GM12865 (cell line): ENCODE measurements around the gene PLEKHG4.

Experiments used
- DNase-seq: peaks from one replicate; pipeline ENCODE4 v3.0.0; 2010; ENCODE audit warnings: low read depth
- H3K4me3 ChIP-seq: 2 replicates; pipeline ENCODE4 v1.5.1; 2011; ENCODE audit warnings: mild to moderate bottlenecking, low read depth, low read length, control low read depth
- CTCF ChIP-seq: IDR thresholded peaks from 2 replicates; pipeline ENCODE4 v1.5.1; 2011; ENCODE audit warnings: low read length, control low read depth, low read depth, inconsistent platforms; ENCODE audit not compliant: insufficient read depth; ENCODE audit errors: missing control alignments

The PLEKHG4 gene

GRCh38 chr16:67245674-67246080, 33.7 kb upstream of the PLEKHG4 start:
- no peak for TF ChIP-seq CTCF
- DNase-seq = no peak
- peak overlapping the region; percentile 86 for H3K4me3 ChIP-seq

GRCh38 chr16:67246081-67246755, 33.1 kb upstream of the PLEKHG4 start:
- peak overlapping the region; percentile 86 for H3K4me3 ChIP-seq
- TF ChIP-seq CTCF = peak; percentile 40
- DNase-seq = peak; percentile 87

- TF ChIP-seq CTCF = peak; percentile 5
- DNase-seq = no peak
These were observed 32.6 kb upstream of the PLEKHG4 start for GRCh38 chr16:67246756-67247191.

GRCh38 chr16:67247192-67248072, 31.9 kb upstream of the PLEKHG4 start, which contains the start of gene FHOD1:
Gene FHOD1, minus strand, starts transcription at chr16:67247481. Its CDS starts 71 bp downstream, at chr16:67247410.
- TF ChIP-seq CTCF = no peak
- peak within 1 kb of the TSS; percentile 86 for H3K4me3 ChIP-seq
- peak; percentile 98 for DNase-seq

More at GRCh38 chr16:67246756-67247191, 32.6 kb upstream of the PLEKHG4 start:
- H3K4me3 ChIP-seq = peak overlapping the region; percentile 86

GRCh38 chr16:67248073-67248400, 31.3 kb upstream of the PLEKHG4 start:
- DNase-seq = no peak
- no peak for TF ChIP-seq CTCF
- H3K4me3 ChIP-seq = peak overlapping the region; percentile 86

GRCh38 chr16:67248401-67249177, 30.7 kb upstream of the PLEKHG4 start, which contains the start of gene SLC9A5:
Gene SLC9A5, plus strand, starts transcription at chr16:67248979. Its CDS starts 36 bp downstream, at chr16:67249015.
- peak; percentile 54 for DNase-seq
- no peak for TF ChIP-seq CTCF
- peak within 1 kb of the TSS; percentile 86 for H3K4me3 ChIP-seq
